OCI-LY7 (cell line): ENCODE measurements around the gene KBTBD12. TPM values are rescaled to one million over a fixed set of nuclear protein-coding genes. Genes with fewer than 3 reads are reported as not detected.
"Not testable (repeated sequence)": the region's sequence is repeated elsewhere in the genome, so short reads cannot be mapped to it uniquely, and the experiment has no call there.

ENCODE experiments used
- BruUV-seq: library from RNA; stranded (reverse); fragments of 400-500 nt; replicated peaks from 2 replicates; lab custom pipeline; 2021; lab: Mats Ljungman, UMichigan
- CTCF ChIA-PET: fragments of 300-600 bp; sonication (Branson Sonifier 250); formaldehyde crosslinking; loops from one replicate; lab custom pipeline; 2022; ENCODE audit warnings: antibody characterized with exemption; ENCODE audit not compliant: unreplicated experiment; lab: Charles Lee
- POLR2A ChIA-PET: fragments of 300-600 bp; sonication (Branson Sonifier 250); formaldehyde crosslinking; loops from one replicate; lab custom pipeline; 2022; ENCODE audit warnings: antibody characterized with exemption; lab: Charles Lee
- DNase-seq: peaks from one replicate; pipeline ENCODE4 v3.0.0-alpha.2; 2015; ENCODE audit warnings: low spot score
- H2AFZ ChIP-seq: fragments of 200-600 bp; sonication (generic), shearing (Covaris generic); 2 replicates; pipeline ENCODE4 v1.6.1; 2014; ENCODE audit warnings: mild to moderate bottlenecking, antibody characterized with exemption, low read length, moderate library complexity
- H3K27ac ChIP-seq: fragments of 200-600 bp; sonication (generic); 2 replicates; pipeline ENCODE4 v1.5.1; 2014; ENCODE audit warnings: mixed run types, low read depth, mild to moderate bottlenecking, moderate library complexity, low read length, inconsistent platforms; ENCODE audit not compliant: poor library complexity, severe bottlenecking
- H3K36me3 ChIP-seq: fragments of 200-600 bp; sonication (generic); 2 replicates; pipeline ENCODE4 v1.6.1; 2014; ENCODE audit warnings: mild to moderate bottlenecking, antibody characterized with exemption, low read length, moderate library complexity, mixed read lengths; ENCODE audit not compliant: insufficient read depth
- H3K4me1 ChIP-seq: fragments of 200-600 bp; sonication (generic); 2 replicates; pipeline ENCODE4 v1.5.1; 2014; ENCODE audit warnings: mild to moderate bottlenecking, low read length; ENCODE audit not compliant: insufficient read depth, poor library complexity, severe bottlenecking
- H3K4me2 ChIP-seq: fragments of 200-600 bp; sonication (generic); 2 replicates; pipeline ENCODE4 v1.6.1; 2014; ENCODE audit warnings: mild to moderate bottlenecking, low read length
- H3K4me3 ChIP-seq: fragments of 200-600 bp; sonication (generic); 2 replicates; pipeline ENCODE4 v1.5.1; 2014; ENCODE audit warnings: mild to moderate bottlenecking, low read depth, low read length; ENCODE audit not compliant: poor library complexity, severe bottlenecking
- H3K79me2 ChIP-seq: fragments of 200-600 bp; sonication (generic); 2 replicates; pipeline ENCODE4 v1.6.1; 2016; ENCODE audit warnings: low read depth, mild to moderate bottlenecking, low read length, moderate library complexity, mixed read lengths; ENCODE audit not compliant: insufficient read depth
- H3K9me2 ChIP-seq: fragments of 200-600 bp; sonication (generic); 2 replicates; pipeline ENCODE4 v1.6.1; 2016; ENCODE audit warnings: mild to moderate bottlenecking, low read length, mixed read lengths; ENCODE audit not compliant: insufficient read depth
- H3K9me3 ChIP-seq: fragments of 200-600 bp; sonication (generic); 2 replicates; pipeline ENCODE4 v1.6.1; 2014; ENCODE audit warnings: mild to moderate bottlenecking, mixed run types, low read length, mixed read lengths
- H4K20me1 ChIP-seq: fragments of 200-600 bp; sonication (generic); 2 replicates; pipeline ENCODE4 v1.6.1; 2014; ENCODE audit warnings: mild to moderate bottlenecking, antibody characterized with exemption, low read length, moderate library complexity, mixed read lengths; ENCODE audit not compliant: insufficient read depth
- CTCF ChIP-seq: fragments of 200-600 bp; sonication (generic); conservative IDR thresholded peaks from 2 replicates; pipeline ENCODE4 v1.5.1; 2014; ENCODE audit warnings: mild to moderate bottlenecking, antibody characterized with exemption, low read length, moderate library complexity, mixed read lengths
- EZH2phosphoT487 ChIP-seq: fragments of 200-600 bp; sonication (generic); IDR thresholded peaks from 2 replicates; pipeline ENCODE4 v1.6.1; 2018; ENCODE audit warnings: low read depth, borderline replicate concordance, mild to moderate bottlenecking, mixed run types, antibody characterized with exemption, low read length, moderate library complexity, mixed read lengths
- intact Hi-C: fragments of 100-400 bp; cut with micrococcal nuclease; formaldehyde crosslinking; loops from one replicate; pipeline ENCODE4 v1.10.0; 2022; ENCODE audit not compliant: unreplicated experiment
- total RNA-seq, 2 experiments: library from RNA; depleted of rRNA in 1 of 2; stranded (reverse); fragments of >200 nt in 1 of 2; shearing (Covaris generic) in 1 of 2; gene quantifications; 2 replicates each; pipeline ENCODE4 v1.2.3, GENCODE V29; 2014 to 2022

The KBTBD12 gene
- total RNA-seq, 2 experiments from 2014 or later: not detected

GRCh38 chr3:127903611-127904375 is 11.2 kb upstream of the KBTBD12 start:
- BruUV-seq: no TSS peak
- CTCF ChIA-PET: no interaction called here

DNA sequence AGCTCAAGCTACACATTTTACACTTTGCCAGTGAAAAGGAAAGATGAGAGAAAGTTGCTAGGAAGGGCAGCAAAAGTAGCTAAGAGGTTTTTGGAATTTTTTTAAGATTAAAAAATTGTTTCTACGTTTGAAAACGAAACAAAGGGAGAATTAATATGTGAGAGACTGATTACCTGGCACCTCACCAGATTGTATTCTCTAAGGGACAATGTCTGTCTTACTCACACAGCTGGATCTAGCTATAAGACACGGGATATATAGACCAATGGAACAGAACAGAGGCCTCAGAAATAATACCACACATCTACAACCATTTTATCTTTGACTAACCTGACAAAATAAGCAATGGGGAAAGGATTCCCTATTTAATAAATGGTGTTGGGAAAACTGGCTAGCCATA is 9.5 kb upstream of the KBTBD12 start:
- no TSS peak for BruUV-seq

More at GRCh38 chr3:127903611-127904375, 11.2 kb upstream of the KBTBD12 start:
- TF ChIP-seq CTCF: no peak
- TF ChIP-seq EZH2phosphoT487: no peak
- no peak overlapping the region for H3K4me2 ChIP-seq
- no peaks in the 10 kb centered on the region for H3K9me2 ChIP-seq
- no peaks in the 10 kb centered on the region for H3K36me3 ChIP-seq
- intact Hi-C loops: no loop called here
- H3K4me3 ChIP-seq: no peak overlapping the region
- no peaks in the 10 kb centered on the region for H3K4me1 ChIP-seq
- H3K9me3 ChIP-seq: no peaks in the 10 kb centered on the region
- no peak for DNase-seq
- H3K27ac ChIP-seq: no peak overlapping the region
- H3K79me2 ChIP-seq: no peaks in the 10 kb centered on the region
- POLR2A ChIA-PET: no interaction called here
- H4K20me1 ChIP-seq: no peaks in the 10 kb centered on the region
- H2AFZ ChIP-seq: no peak overlapping the region

DNA sequence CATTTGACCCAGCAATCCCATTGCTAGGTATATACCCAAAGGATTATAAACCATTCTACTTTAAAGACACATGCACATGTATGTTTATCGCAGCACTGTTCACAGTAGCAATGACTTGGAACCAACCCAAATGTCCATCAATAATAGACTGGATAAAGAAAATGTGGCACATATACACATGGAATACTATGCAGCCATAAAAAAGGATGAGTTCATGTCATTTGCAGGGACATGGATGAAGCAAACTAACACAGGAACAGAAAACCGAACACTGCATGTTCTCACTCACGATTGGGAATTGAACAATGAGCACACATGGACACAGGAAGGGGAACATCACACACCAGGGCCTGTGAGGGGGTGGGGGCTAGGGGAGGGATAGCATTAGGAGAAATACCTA is 8.4 kb upstream of the KBTBD12 start:
- intact Hi-C loops, POLR2A ChIA-PET, CTCF ChIA-PET: not testable (repeated sequence)

More for the DNA sequence above, 9.5 kb upstream of the KBTBD12 start:
- intact Hi-C loops: no loop called here
- H3K4me2 ChIP-seq: no peak overlapping the region
- H3K4me3 ChIP-seq: no peak overlapping the region
- no peak for DNase-seq
- no peak for TF ChIP-seq EZH2phosphoT487
- no peak for TF ChIP-seq CTCF
- H3K36me3 ChIP-seq: no peaks in the 10 kb centered on the region
- H3K9me3 ChIP-seq: no peaks in the 10 kb centered on the region
- H3K27ac ChIP-seq: no peak overlapping the region
- no peaks in the 10 kb centered on the region for H3K9me2 ChIP-seq
- no peaks in the 10 kb centered on the region for H3K4me1 ChIP-seq
- H4K20me1 ChIP-seq: no peaks in the 10 kb centered on the region
- ChIA-PET CTCF (no interaction called here), POLR2A (no interaction called here)
- H2AFZ ChIP-seq: no peak overlapping the region
- H3K79me2 ChIP-seq: no peaks in the 10 kb centered on the region

More for the DNA sequence above, 8.4 kb upstream of the KBTBD12 start:
- H3K9me3 ChIP-seq, H4K20me1 ChIP-seq, DNase-seq, H3K27ac ChIP-seq, H3K79me2 ChIP-seq, H3K4me1 ChIP-seq, BruUV-seq, H3K4me2 ChIP-seq, H3K36me3 ChIP-seq, H2AFZ ChIP-seq, H3K4me3 ChIP-seq, H3K9me2 ChIP-seq: not testable (repeated sequence)
